ENCODE data around the gene GPN2.

DNA sequence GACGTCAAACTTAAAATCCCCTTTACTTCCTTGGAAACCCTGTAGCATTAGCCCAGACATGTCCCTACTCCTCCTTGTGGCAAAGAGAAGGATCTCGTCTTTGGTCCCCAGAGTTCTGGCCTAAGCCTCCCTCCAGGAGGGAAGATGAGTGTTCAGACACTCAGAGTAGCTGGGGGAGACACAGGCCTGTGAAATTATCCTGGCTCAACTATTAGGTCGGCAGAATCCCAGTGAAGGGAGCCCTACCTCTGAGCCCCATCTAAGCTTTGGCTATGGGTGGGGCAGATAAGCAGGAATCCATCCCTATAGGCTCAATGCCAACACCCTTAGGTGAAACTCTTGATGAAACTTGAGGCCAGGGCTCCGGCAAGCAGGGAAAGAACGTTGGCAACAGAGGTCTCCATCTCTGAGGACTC, 28.8 kb downstream of the GPN2 start:
- TF ChIP-seq, protein P1, sequence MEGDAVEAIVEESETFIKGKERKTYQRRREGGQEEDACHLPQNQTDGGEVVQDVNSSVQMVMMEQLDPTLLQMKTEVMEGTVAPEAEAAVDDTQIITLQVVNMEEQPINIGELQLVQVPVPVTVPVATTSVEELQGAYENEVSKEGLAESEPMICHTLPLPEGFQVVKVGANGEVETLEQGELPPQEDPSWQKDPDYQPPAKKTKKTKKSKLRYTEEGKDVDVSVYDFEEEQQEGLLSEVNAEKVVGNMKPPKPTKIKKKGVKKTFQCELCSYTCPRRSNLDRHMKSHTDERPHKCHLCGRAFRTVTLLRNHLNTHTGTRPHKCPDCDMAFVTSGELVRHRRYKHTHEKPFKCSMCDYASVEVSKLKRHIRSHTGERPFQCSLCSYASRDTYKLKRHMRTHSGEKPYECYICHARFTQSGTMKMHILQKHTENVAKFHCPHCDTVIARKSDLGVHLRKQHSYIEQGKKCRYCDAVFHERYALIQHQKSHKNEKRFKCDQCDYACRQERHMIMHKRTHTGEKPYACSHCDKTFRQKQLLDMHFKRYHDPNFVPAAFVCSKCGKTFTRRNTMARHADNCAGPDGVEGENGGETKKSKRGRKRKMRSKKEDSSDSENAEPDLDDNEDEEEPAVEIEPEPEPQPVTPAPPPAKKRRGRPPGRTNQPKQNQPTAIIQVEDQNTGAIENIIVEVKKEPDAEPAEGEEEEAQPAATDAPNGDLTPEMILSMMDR (conservative IDR thresholded peaks at IDR 0.05): no peak; the same call in 1 of the 2 replicates
- TF ChIP-seq EZH2 (IDR thresholded peaks at IDR 0.05; ENCODE audit: low read depth): no peak

Data from PC-9 (cell line).